Sigmoid colon (tissue), 4 donors: ENCODE data around the gene SLC38A8.

Experiments used
- EP300 ChIP-seq, 4 donors: sonication (generic); formaldehyde crosslinking; IDR thresholded peaks; one replicate each; pipeline ENCODE4 v1.6.1; 2017; ENCODE audit warnings: antibody characterized with exemption in 4 of 4
- POLR2A ChIP-seq, 2 donors: fragments of 450-650 bp; IDR thresholded peaks; one replicate each; pipeline ENCODE4 v1.6.1; 2016; ENCODE audit warnings: antibody characterized with exemption in 2 of 2, mild to moderate bottlenecking in 2 of 2, moderate library complexity in 2 of 2
- POLR2AphosphoS5 ChIP-seq, 4 donors: sonication (generic); formaldehyde crosslinking; IDR thresholded peaks; one replicate each; pipeline ENCODE4 v1.6.1; 2017; ENCODE audit warnings: antibody characterized with exemption in 4 of 4
- TF ChIP-seq, protein P1 (sequence below), 4 experiments: fragments of 450-650 bp in 3 of 4; fragments of 200-600 bp in 1 of 4; IDR thresholded peaks; one replicate each; pipeline ENCODE4 v1.5.1; 2016 to 2019; ENCODE audit warnings: antibody characterized with exemption in 4 of 4, mild to moderate bottlenecking in 3 of 4, moderate library complexity in 2 of 4

- TF ChIP-seq, protein P1, sequence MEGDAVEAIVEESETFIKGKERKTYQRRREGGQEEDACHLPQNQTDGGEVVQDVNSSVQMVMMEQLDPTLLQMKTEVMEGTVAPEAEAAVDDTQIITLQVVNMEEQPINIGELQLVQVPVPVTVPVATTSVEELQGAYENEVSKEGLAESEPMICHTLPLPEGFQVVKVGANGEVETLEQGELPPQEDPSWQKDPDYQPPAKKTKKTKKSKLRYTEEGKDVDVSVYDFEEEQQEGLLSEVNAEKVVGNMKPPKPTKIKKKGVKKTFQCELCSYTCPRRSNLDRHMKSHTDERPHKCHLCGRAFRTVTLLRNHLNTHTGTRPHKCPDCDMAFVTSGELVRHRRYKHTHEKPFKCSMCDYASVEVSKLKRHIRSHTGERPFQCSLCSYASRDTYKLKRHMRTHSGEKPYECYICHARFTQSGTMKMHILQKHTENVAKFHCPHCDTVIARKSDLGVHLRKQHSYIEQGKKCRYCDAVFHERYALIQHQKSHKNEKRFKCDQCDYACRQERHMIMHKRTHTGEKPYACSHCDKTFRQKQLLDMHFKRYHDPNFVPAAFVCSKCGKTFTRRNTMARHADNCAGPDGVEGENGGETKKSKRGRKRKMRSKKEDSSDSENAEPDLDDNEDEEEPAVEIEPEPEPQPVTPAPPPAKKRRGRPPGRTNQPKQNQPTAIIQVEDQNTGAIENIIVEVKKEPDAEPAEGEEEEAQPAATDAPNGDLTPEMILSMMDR (IDR thresholded peaks at IDR 0.05) = no peak
- no peak for TF ChIP-seq EP300 (IDR thresholded peaks at IDR 0.05)
- no peak for TF ChIP-seq POLR2A (IDR thresholded peaks at IDR 0.05)
- TF ChIP-seq POLR2AphosphoS5 (IDR thresholded peaks at IDR 0.05) = no peak
Measured at GRCh38 chr16:83983491-83983890, 59.1 kb downstream of the SLC38A8 start.
